OCI-LY1 (cell line): Measurements from ENCODE around the gene PRKCE.

Experiments
- CTCF ChIP-seq: fragments of 200-600 bp; sonication (generic), shearing (Covaris generic); IDR thresholded peaks from 2 replicates; pipeline ENCODE4 v1.5.1; 2017; ENCODE audit warnings: mild to moderate bottlenecking, antibody characterized with exemption, low read length, moderate library complexity, mixed read lengths
- EZH2 ChIP-seq: fragments of 200-600 bp; sonication (generic), shearing (Covaris generic); IDR thresholded peaks from 2 replicates; pipeline ENCODE4 v1.8.0; 2017; ENCODE audit warnings: borderline replicate concordance, mixed run types, mild to moderate bottlenecking, antibody characterized with exemption, low read length, moderate library complexity, mixed read lengths

- TF ChIP-seq CTCF (no peak), EZH2 (no peak)
Observed at GRCh38 chr2:45676088-45676487, 24.6 kb downstream of the PRKCE start.
